ENCODE data around the gene ADCY7. TPM values are rescaled to one million over a fixed set of nuclear protein-coding genes. Genes with fewer than 3 reads are reported as not detected.

The ADCY7 gene
- total and polyA plus RNA-seq, 9 of the 15 experiments (the other 6 are each of a cell fraction or from before 2014, with no cell fraction given), result 2.3 to 108 (median 28.6) TPM

- no peak for TF ChIP-seq CEBPZ (IDR thresholded peaks at IDR 0.05; ENCODE audit: borderline replicate concordance, low read depth, low read length)
- peak; percentile 26 to 36; a peak in 2 of 4 replicates for TF ChIP-seq KDM1A (IDR thresholded peaks at IDR 0.05)
- peak; percentile 53 for TF ChIP-seq RBM25 (IDR thresholded peaks at IDR 0.05; ENCODE audit: low read depth, low read length, severe bottlenecking)
- peak; percentile 9; the same call in 1 of the 2 replicates for TF ChIP-seq RBFOX2 (IDR thresholded peaks at IDR 0.05; ENCODE audit: low read depth, low read length)
These were observed 4.3 kb downstream of the ADCY7 start (continued) for GRCh38 chr16:50270510-50271147.
